HG03025 (cell line): ENCODE measurements around the gene USP17L15.
"Not testable (repeated sequence)": the region's sequence is repeated elsewhere in the genome, so short reads cannot be mapped to it uniquely, and the experiment has no call there.

Experiments used
- ATAC-seq: cut with Tn5 transposase; IDR thresholded peaks from one replicate; pipeline ENCODE4 v1.9.1; 2021; ENCODE audit warnings: mild to moderate bottlenecking, moderate library complexity; ENCODE audit not compliant: unreplicated experiment, low FRiP score

The USP17L15 gene

GRCh38 chr4:9234085-9234484 lies at the start of gene USP17L15:
Gene USP17L15 (plus strand): TSS chr4:9234385. CDS start chr4:9234385, 0 bp downstream.
- not testable (repeated sequence) for ATAC-seq

GRCh38 chr4:9210357-9210756 lies 23.8 kb upstream of the USP17L15 start, which contains the start of gene USP17L10:
Gene USP17L10 (plus strand): TSS chr4:9210657. CDS start chr4:9210657, 0 bp downstream.
- not testable (repeated sequence) for ATAC-seq

- not testable (repeated sequence) for ATAC-seq
Measured at GRCh38 chr4:9214701-9215100, 19.5 kb upstream of the USP17L15 start.

- not testable (repeated sequence) for ATAC-seq
Measured at GRCh38 chr4:9215105-9215504, 19.1 kb upstream of the USP17L15 start, which contains the start of gene USP17L11. Gene USP17L11 (plus strand): TSS chr4:9215405. CDS start chr4:9215405, 0 bp downstream.

- ATAC-seq: not testable (repeated sequence)
Measured at GRCh38 chr4:9219852-9220251, 14.3 kb upstream of the USP17L15 start, which contains the start of gene USP17L12. Gene USP17L12 (plus strand): TSS chr4:9220152. CDS start chr4:9220152, 0 bp downstream.

GRCh38 chr4:9224596-9224995 lies 9.6 kb upstream of the USP17L15 start, which contains the start of gene USP17L13:
Gene USP17L13 (plus strand): TSS chr4:9224896. CDS start chr4:9224896, 0 bp downstream.
- not testable (repeated sequence) for ATAC-seq

- not testable (repeated sequence) for ATAC-seq
Measured at GRCh38 chr4:9230249-9230648, 3.9 kb upstream of the USP17L15 start.

GRCh38 chr4:9238461-9238860 lies 4.3 kb downstream of the USP17L15 start:
- ATAC-seq: not testable (repeated sequence)

- not testable (repeated sequence) for ATAC-seq
Measured at GRCh38 chr4:9243579-9243978, 9.4 kb downstream of the USP17L15 start, which contains the start of gene USP17L17. Gene USP17L17 (plus strand): TSS chr4:9243879. CDS start chr4:9243879, 0 bp downstream.

- not testable (repeated sequence) for ATAC-seq
Measured at GRCh38 chr4:9247953-9248680, 13.9 kb downstream of the USP17L15 start, which contains the start of gene USP17L18. Gene USP17L18 (plus strand): TSS chr4:9248630. CDS start chr4:9248630, 0 bp downstream.

GRCh38 chr4:9253078-9253477 lies 18.9 kb downstream of the USP17L15 start, which contains the start of gene USP17L19:
Gene USP17L19 (plus strand): TSS chr4:9253378. CDS start chr4:9253378, 0 bp downstream.
- not testable (repeated sequence) for ATAC-seq

GRCh38 chr4:9257824-9258223 lies 23.6 kb downstream of the USP17L15 start, which contains the start of gene USP17L20:
Gene USP17L20 (plus strand): TSS chr4:9258124. CDS start chr4:9258124, 0 bp downstream.
- not testable (repeated sequence) for ATAC-seq

GRCh38 chr4:9262572-9262971 lies 28.4 kb downstream of the USP17L15 start, which contains the start of gene USP17L21:
Gene USP17L21 (plus strand): TSS chr4:9262872. CDS start chr4:9262872, 0 bp downstream.
- ATAC-seq: not testable (repeated sequence)

GRCh38 chr4:9267319-9267718 lies 33.1 kb downstream of the USP17L15 start, which contains the start of gene USP17L22:
Gene USP17L22 (plus strand): TSS chr4:9267619. CDS start chr4:9267619, 0 bp downstream.
- not testable (repeated sequence) for ATAC-seq

- not testable (repeated sequence) for ATAC-seq
Measured at GRCh38 chr4:9271719-9272118, 37.5 kb downstream of the USP17L15 start.
